Measurements from ENCODE around the gene NPEPL1.

DNA sequence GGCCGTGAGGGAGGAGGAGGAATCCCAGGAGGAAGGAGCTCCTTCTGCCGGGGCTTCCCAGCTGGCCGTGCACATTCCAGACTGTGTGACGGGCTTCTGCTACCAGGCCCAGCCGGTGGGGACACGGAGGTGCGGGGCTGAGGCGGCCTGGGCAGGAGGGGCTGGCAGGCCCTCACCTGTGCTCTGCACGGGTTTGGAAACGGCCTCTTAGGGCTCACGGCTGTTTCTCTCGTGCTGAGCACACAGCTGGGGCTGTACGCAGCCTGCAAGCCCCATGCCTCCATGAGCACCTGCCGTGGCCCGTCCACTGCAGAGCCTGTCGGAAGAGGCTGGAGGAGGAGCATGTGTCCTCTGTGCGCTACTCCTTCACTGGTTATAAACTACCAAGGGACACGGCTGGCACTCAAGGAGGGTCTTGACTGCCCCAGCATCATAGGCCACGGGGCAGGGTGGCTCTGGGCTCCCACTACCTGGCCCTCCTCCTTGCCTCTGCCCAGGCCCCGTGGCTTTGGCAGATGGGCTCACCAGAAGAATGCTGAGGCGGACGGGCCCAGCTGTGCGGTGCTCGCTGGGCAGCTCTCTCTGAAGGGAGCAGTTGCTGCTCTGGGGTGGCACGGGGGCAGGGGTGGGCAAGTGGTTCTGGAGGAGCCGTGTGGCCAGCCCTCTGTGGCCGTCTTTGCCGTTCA is 15.8 kb downstream of the NPEPL1 start:
- TF ChIP-seq, protein P1, sequence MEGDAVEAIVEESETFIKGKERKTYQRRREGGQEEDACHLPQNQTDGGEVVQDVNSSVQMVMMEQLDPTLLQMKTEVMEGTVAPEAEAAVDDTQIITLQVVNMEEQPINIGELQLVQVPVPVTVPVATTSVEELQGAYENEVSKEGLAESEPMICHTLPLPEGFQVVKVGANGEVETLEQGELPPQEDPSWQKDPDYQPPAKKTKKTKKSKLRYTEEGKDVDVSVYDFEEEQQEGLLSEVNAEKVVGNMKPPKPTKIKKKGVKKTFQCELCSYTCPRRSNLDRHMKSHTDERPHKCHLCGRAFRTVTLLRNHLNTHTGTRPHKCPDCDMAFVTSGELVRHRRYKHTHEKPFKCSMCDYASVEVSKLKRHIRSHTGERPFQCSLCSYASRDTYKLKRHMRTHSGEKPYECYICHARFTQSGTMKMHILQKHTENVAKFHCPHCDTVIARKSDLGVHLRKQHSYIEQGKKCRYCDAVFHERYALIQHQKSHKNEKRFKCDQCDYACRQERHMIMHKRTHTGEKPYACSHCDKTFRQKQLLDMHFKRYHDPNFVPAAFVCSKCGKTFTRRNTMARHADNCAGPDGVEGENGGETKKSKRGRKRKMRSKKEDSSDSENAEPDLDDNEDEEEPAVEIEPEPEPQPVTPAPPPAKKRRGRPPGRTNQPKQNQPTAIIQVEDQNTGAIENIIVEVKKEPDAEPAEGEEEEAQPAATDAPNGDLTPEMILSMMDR (IDR thresholded peaks at IDR 0.05) = no peak
- TF ChIP-seq FOSB (CRISPR knock-in tag; IDR thresholded peaks at IDR 0.05) = no peak
- TF ChIP-seq TP53 (CRISPR knock-in tag; IDR thresholded peaks at IDR 0.05) = no peak
- TF ChIP-seq EP300 (IDR thresholded peaks at IDR 0.05) = no peak
- TF ChIP-seq CBX2 (IDR thresholded peaks at IDR 0.05; ENCODE audit: borderline replicate concordance, low read depth) = no peak
- no peak for TF ChIP-seq POLR2A (IDR thresholded peaks at IDR 0.05; ENCODE audit: low read length)
- no peak for TF ChIP-seq MAZ (IDR thresholded peaks at IDR 0.05; ENCODE audit: borderline replicate concordance, low read depth, low read length)
- no peak for TF ChIP-seq JUNB (IDR thresholded peaks at IDR 0.05)

Data from A549 (cell line).